HG02610 (cell line): ENCODE results near the gene TPP1.

Experiments used
- ATAC-seq: cut with Tn5 transposase; IDR thresholded peaks from one replicate; pipeline ENCODE4 v1.9.1; 2021; ENCODE audit warnings: mild to moderate bottlenecking, moderate library complexity; ENCODE audit not compliant: unreplicated experiment

Gene TPP1

GRCh38 chr11:6596239-6596877, 22.9 kb downstream of the TPP1 start:
- ATAC-seq = no peak

GRCh38 chr11:6594142-6594768, 25.0 kb downstream of the TPP1 start:
- ATAC-seq = no peak

GRCh38 chr11:6588018-6588417, 31.2 kb downstream of the TPP1 start:
- no peak for ATAC-seq

DNA sequence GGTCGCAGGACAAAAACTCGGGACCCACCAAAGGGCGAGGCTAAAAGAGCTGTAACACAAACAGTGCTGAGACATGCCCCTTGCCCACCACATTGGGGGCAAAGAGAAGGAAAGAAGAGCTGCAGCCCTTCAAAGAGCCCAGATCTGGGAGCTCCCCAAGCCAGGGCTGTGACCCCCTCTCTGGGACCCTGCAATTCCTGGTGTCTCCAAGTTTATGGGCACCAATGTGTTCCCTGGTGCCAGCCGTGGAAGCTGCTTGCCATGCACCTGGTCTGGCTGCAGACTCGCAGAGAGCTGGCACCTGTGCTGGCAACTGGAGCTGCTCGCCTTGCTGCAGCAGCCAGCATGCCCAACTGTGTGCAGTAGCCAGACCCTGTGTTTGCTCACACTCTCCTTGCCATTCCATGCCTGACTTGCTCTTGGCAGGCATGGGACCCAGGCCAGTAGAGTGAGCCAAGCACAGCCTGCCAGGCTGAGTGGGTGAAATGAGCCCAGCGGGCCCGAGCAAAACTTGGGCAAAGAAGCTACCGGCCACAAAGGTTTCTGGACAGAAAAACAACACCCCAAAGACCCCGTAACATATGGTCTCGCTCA, 31.8 kb downstream of the TPP1 start:
- no peak for ATAC-seq

DNA sequence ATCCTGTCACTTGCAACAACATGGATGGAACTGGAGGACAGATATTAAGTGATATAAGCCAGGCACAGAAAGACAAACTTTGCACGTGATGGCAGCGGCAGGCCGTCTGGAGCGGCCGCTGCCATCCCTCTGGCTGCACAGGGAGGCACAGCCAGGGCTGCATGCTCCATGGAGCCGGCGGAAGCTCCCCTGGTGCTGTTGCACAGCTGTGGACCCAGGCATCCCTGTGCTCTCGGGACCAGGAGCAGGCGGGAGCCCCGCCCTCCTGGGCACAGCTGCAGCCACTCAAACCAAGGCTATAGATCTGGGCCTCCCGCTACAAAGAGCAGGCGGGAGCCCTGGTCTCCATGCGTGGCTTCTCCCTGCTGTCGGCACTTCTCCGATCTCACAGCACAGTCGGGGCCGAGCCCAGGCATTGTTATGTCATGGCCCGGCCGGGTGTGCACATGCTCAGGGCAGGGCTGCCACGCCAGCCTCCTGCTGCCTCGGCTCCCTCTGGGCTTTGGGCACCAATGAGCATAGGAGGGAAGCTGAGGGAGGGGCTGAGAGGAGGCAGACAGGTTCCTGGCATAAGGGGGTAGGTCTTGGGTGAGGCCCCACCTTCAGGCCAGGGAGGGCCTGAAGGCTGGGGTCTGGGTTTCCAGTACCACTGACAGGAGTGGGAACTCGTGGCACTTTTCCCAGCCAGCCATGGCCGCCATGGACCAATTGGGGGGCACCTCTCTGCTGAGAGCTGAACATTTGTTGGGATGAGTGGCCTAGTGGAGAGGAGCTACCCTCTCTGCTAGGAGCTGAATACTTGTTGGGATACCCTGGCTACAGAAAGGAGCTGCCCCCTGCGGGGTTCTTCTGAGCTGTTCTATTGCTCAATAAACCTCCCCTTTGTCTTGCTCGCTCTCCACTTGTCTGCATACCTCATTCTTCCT, 32.5 kb downstream of the TPP1 start:
- ATAC-seq = no peak

DNA sequence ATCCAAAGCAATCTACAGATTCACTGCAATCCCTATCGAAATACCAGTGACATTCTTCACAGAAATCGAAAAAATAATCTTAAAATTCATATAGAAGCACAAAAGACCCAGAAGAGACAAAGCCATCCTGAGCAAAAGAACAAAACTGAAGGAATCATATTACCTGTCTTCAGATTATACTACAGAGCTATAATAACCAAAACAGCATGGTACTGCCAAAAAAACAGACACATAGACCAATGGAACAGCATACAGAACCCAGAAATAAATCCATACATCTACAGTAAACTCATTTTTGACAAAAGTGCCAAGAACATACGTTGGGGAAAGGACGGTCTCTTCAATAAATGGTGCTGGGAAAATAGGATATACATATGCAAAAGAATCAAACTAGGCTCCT, 34.7 kb downstream of the TPP1 start:
- no peak for ATAC-seq

- no peak for ATAC-seq
Observed at GRCh38 chr11:6583584-6583983, 35.6 kb downstream of the TPP1 start.

- ATAC-seq = no peak
Observed at GRCh38 chr11:6579681-6580080, 39.5 kb downstream of the TPP1 start.

DNA sequence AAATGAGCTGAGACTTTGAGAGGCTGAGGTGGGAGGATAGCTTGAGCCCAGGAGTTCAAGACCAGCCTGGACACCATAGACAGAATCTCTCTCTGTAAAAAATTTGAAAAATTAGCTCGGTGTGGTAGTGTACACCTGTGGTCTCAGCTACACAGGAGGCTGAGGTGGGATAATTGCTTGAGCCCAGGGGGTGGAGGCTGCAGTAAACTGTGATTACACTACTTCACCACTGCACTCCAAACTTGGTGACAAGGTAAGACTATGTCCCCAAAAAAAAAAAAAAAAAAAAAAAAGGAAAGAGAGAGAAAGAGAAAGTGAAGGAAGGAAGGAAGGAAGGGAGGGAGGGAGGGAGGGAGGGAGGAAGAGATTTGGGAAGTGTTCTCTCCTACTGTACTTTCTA, 41.1 kb downstream of the TPP1 start:
- no peak for ATAC-seq

DNA sequence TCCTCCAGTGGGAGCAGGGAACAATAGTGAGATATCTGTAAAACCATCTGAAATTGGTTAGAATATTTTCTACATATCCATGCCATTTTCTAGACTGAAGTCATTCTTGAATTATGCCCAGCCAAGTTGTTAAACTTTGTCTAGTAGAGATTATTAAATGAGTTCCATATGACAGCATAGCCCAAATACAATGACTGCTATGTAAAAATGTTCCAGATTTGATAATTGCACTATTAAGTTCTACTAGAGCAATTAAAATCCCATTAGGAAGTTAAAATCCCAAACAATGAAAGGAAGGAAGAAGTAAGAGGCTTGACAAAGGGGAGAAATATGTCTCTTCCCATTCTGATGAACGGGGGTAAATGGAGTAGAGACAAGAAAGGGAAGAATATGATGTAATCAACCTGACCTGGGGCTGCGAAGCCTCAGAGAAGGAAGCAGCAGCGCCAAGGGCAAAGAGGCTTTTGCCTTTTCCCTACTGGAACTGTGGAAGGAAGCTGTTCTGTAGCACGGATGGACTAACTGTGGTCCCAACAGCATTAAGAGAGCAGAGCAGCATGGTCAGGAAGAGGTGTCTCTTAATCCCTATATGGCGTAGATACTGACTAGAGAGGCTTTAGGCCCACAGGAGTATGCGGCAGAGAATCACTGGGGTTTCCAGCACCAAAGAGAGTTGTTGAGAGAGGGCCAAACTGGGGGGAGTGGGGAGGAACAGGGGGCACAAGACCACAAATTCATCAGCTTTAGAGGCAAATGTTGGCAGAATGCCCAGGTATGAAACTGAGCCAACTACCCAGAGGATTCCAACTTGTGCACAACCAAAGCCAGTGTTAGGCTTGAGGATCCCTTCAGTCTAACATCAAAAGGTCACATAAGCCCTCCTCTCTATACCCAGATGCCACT, 42.5 kb downstream of the TPP1 start:
- ATAC-seq = no peak

- no peak for ATAC-seq
Observed at GRCh38 chr11:6574816-6575715, 44.2 kb downstream of the TPP1 start.

GRCh38 chr11:6572215-6572614, 47.0 kb downstream of the TPP1 start:
- ATAC-seq = no peak

DNA sequence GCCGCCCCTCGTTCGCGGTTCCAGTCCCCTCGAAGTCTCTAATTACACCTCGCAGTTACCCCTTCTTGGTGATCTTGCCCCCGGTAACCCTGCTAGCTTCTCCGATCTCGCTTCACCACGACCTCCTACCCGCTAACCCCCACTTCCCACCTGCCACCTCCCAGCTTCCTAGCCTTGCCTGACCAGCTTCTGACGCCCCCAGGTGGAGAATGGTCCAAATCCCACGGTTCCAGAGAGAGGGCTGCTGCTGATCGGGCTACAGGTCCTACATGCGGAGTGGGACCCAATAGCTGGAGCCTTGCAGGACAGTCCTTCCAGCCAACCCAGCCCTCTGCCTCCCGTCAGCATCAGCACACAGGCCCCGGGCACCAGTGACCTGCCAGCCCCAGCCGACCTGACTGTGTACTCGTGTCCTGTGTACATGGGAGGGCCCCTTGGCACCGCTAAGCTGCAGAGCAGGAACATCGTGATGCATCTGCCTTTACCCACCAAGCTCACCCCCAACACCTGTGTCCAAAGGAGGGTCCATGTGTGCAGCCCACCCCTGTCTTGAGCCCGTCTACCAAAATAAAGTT, 47.7 kb downstream of the TPP1 start:
- ATAC-seq = no peak

DNA sequence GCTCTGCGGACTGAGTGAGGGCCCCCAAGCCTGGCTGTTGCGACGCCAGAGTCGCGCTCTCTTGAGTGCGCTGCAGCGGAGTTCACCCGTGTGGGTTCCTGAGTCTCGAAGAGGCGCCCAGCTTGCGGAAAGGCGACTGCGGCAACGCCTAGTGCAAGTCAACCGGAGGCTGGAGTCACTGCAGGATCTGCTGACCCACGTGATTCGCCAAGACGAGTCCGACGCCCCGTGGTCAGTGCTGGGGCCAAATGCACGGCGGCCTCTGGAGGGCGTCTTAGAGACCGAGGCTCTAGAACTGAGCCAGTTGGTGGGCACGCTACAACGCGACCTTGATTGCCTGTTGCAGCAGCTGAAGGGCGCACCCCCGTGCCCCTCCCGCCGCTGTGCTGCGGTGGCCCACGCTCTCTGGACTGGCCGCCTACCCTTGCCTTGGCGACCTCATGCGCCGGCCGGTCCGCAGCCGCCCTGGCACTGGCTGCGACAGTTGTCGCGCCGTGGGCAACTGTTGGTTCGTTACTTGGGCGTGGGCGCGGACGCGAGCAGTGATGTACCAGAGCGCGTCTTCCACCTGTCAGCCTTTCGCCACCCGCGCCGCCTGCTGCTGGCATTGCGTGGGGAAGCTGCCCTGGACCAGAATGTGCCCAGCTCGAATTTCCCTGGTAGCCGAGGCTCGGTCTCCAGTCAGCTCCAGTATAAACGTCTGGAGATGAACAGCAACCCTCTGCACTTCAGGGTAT, 48.4 kb downstream of the TPP1 start:
- no peak for ATAC-seq

DNA sequence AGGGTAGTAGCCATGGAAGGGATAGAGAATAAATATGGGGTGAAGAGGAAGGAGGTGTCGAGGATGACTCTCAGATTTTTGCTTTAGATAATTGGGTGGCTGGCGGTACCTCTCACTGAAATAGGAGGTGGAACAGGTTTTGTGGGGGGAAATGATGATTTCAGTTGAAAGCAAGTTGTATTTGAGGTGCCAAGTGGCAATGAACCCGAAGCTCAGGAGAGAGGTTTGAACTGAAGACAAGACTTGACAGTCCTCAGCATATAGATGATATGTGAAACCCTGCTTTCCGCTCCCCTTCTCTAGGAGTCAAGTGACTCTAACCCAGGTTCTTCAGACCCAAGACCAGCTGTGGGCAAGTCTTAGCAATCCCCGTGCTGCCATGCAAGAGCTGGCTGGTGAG, 49.5 kb downstream of the TPP1 start:
- no peak for ATAC-seq

DNA sequence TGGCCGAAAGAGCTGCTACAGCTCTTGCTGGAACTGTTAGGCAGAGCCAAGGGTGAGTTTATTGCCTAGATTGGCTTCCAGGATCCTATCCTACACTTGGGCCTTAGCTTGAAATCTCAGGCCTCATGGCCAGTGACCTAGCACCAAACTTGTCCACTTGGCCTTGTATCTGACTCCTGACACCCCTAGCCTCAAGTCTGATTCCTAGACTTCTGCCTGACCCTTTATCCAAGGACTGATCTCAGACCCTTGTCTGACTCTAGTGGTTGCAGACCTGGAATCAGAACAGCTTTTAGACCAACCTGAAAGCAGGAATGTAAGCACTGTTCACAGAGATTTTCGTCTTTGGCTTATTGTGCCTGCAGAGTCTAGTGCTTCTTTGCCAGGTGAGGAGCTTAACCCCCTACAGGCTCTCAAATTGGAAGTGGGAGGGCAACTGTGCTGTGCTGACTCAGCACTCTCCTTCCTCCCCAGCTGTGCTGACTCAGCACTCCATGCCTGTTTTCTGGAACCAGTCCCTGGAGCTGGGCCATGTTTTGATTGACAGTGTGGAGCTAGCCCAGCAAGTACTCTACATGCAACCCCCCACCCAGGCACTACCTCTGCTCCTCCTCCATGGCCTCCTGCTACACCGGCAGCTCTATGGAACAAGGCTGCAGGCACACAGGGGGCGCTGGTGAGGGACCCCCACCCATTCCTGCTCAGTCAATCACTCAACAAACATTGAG, 50.9 kb downstream of the TPP1 start:
- ATAC-seq = no peak

GRCh38 chr11:6567371-6567745, 51.9 kb downstream of the TPP1 start:
- ATAC-seq = no peak
